SK-N-SH (cell line): ENCODE data around the gene SETX. TPM values are rescaled to one million over a fixed set of nuclear protein-coding genes. Genes with fewer than 3 reads are reported as not detected.

ENCODE experiments used
- CTCF ChIA-PET: fragments of 300-600, 350-600 bp; formaldehyde crosslinking; extraction: SDS; loops from one replicate; lab custom pipeline; 2021; lab: Yijun Ruan, JAX
- POLR2A ChIA-PET: fragments of 350-600 bp; sonication (Branson Sonifier 250); formaldehyde crosslinking; extraction: SDS; loops from one replicate; lab custom pipeline; 2020; ENCODE audit warnings: antibody characterized with exemption, inconsistent platforms; lab: Yijun Ruan, JAX
- DNase-seq: peaks from one replicate; pipeline ENCODE4 v3.0.0; 2012
- H2AFZ ChIP-seq: fragments of 200-600 bp; sonication (generic); 2 replicates; pipeline ENCODE4 v1.8.1; 2016; ENCODE audit warnings: antibody characterized with exemption, mild to moderate bottlenecking, low read depth
- H3F3A ChIP-seq: fragments of 200-600 bp; sonication (generic); replicated peaks from 2 replicates; pipeline ENCODE3; 2016; ENCODE audit warnings: antibody characterized with exemption, mild to moderate bottlenecking; ENCODE audit not compliant: insufficient read depth
- H3K27ac ChIP-seq, 2 experiments: fragments of 200-500 bp in 1 of 2; fragments of 200-600 bp in 1 of 2; sonication (Bioruptor generic) in 1 of 2; sonication (generic), shearing (Covaris generic) in 1 of 2; 2 replicates each; pipeline versions ENCODE4 v1.5.1 to v1.6.1; 2014 to 2016; ENCODE audit warnings: low read depth in 2 of 2, inconsistent platforms in 1 of 2, low read length in 1 of 2, mild to moderate bottlenecking in 1 of 2, mixed read lengths in 1 of 2
- H3K27me3 ChIP-seq: fragments of 200-600 bp; sonication (generic), shearing (Covaris generic); 2 replicates; pipeline ENCODE4 v1.6.1; 2016; ENCODE audit warnings: mixed run types; ENCODE audit not compliant: insufficient read depth
- H3K36me3 ChIP-seq, 2 experiments: fragments of 200-500 bp in 1 of 2; fragments of 200-600 bp in 1 of 2; sonication (Bioruptor generic) in 1 of 2; sonication (generic) in 1 of 2; replicated peaks in 1 of 2; 2 replicates each; pipeline versions ENCODE3 to v1.5.1; 2014 to 2016; ENCODE audit warnings: low read length in 1 of 2, mild to moderate bottlenecking in 1 of 2; ENCODE audit not compliant: insufficient read depth in 2 of 2, control insufficient read depth in 1 of 2
- H3K4me1 ChIP-seq, 2 experiments: fragments of 200-500 bp in 1 of 2; fragments of 200-600 bp in 1 of 2; sonication (Bioruptor generic) in 1 of 2; sonication (generic), shearing (Covaris generic) in 1 of 2; 2 replicates each; pipeline versions ENCODE4 v1.5.1 to v1.6.1; 2014 to 2016; ENCODE audit warnings: low read depth in 1 of 2, low read length in 1 of 2, mixed run types in 1 of 2; ENCODE audit not compliant: insufficient read depth in 2 of 2, control insufficient read depth in 1 of 2
- H3K4me2 ChIP-seq: fragments of 200-600 bp; sonication (generic), shearing (Covaris generic); 2 replicates; pipeline ENCODE4 v1.6.1; 2017; ENCODE audit warnings: mixed run types
- H3K4me3 ChIP-seq, 2 experiments: fragments of 200-500 bp in 1 of 2; fragments of 200-600 bp in 1 of 2; sonication (Bioruptor generic) in 1 of 2; sonication (generic), shearing (Covaris generic) in 1 of 2; 2 replicates each; pipeline versions ENCODE4 v1.5.1 to v1.8.1; 2014 to 2016; ENCODE audit warnings: low read depth in 2 of 2, inconsistent platforms in 1 of 2, low read length in 1 of 2, mild to moderate bottlenecking in 1 of 2, mixed read lengths in 1 of 2, moderate library complexity in 1 of 2
- H3K79me2 ChIP-seq: fragments of 200-600 bp; sonication (generic); 2 replicates; pipeline ENCODE4 v1.8.1; 2017; ENCODE audit warnings: mild to moderate bottlenecking; ENCODE audit not compliant: insufficient read depth
- H3K9ac ChIP-seq: fragments of 200-600 bp; sonication (generic); 2 replicates; pipeline ENCODE4 v1.6.1; 2017; ENCODE audit warnings: mixed run types
- H3K9me2 ChIP-seq: fragments of 200-600 bp; sonication (generic); 2 replicates; pipeline ENCODE4 v1.6.1; 2017; ENCODE audit warnings: mixed run types
- H3K9me3 ChIP-seq: fragments of 200-600 bp; sonication (generic); 2 replicates; pipeline ENCODE4 v1.6.1; 2017; ENCODE audit warnings: mixed run types, mild to moderate bottlenecking, moderate library complexity
- H4K20me1 ChIP-seq: fragments of 200-600 bp; sonication (generic); 2 replicates; pipeline ENCODE4 v1.6.1; 2017; ENCODE audit warnings: mild to moderate bottlenecking, mixed run types; ENCODE audit not compliant: insufficient read depth
- ELF1 ChIP-seq: IDR thresholded peaks from 2 replicates; pipeline ENCODE4 v1.4.0; 2012
- EP300 ChIP-seq, 2 experiments: IDR thresholded peaks; 2 replicates each; pipeline versions ENCODE4 v1.4.0 to v1.6.1; 2012; ENCODE audit warnings: borderline replicate concordance in 1 of 2, low read depth in 1 of 2, low read length in 1 of 2
- EZH2phosphoT487 ChIP-seq: fragments of 200-600 bp; sonication (generic); IDR thresholded peaks from 2 replicates; pipeline ENCODE4 v1.6.1; 2017; ENCODE audit warnings: low read depth, mixed run types, mild to moderate bottlenecking, antibody characterized with exemption, moderate library complexity, borderline replicate concordance
- FOSL2 ChIP-seq: IDR thresholded peaks from 2 replicates; pipeline ENCODE4 v1.4.0; 2012; ENCODE audit warnings: low read depth, mild to moderate bottlenecking, moderate library complexity, borderline replicate concordance
- FOXJ3 ChIP-seq: sonication (generic); formaldehyde crosslinking; IDR thresholded peaks from 2 replicates; pipeline ENCODE4 v1.5.1; 2020; ENCODE audit warnings: mild to moderate bottlenecking, missing genetic modification reagents
- GATA2 ChIP-seq: sonication (generic); formaldehyde crosslinking; IDR thresholded peaks from 2 replicates; pipeline ENCODE4 v1.5.0; 2020; ENCODE audit warnings: mild to moderate bottlenecking, missing genetic modification reagents
- IRF3 ChIP-seq: fragments of 150-350 bp; IDR thresholded peaks from 2 replicates; pipeline ENCODE4 v1.6.1; 2016; ENCODE audit warnings: mild to moderate bottlenecking, low read depth, low read length
- JUND ChIP-seq: IDR thresholded peaks from 2 replicates; pipeline ENCODE4 v1.4.0; 2012
- MAX ChIP-seq: IDR thresholded peaks from 2 replicates; pipeline ENCODE4 v1.4.0; 2012; ENCODE audit warnings: low read depth
- NFIC ChIP-seq: IDR thresholded peaks from 2 replicates; pipeline ENCODE4 v1.4.0; 2012; ENCODE audit warnings: borderline replicate concordance
- PBX3 ChIP-seq: IDR thresholded peaks from 2 replicates; pipeline ENCODE4; 2012
- POLR2AphosphoS5 ChIP-seq: IDR thresholded peaks from 2 replicates; pipeline ENCODE4 v1.6.1; 2012; ENCODE audit warnings: low read depth, low read length
- RAD21 ChIP-seq: IDR thresholded peaks from 2 replicates; pipeline ENCODE4 v1.6.1; 2012; ENCODE audit warnings: mild to moderate bottlenecking, low read length
- RCOR1 ChIP-seq: fragments of 150-350 bp; IDR thresholded peaks from 2 replicates; pipeline ENCODE4 v1.6.1; 2017; ENCODE audit warnings: antibody characterized with exemption, low read length
- REST ChIP-seq: IDR thresholded peaks from 2 replicates; pipeline ENCODE4 v1.6.1; 2012; ENCODE audit warnings: mild to moderate bottlenecking, low read depth, low read length, moderate library complexity
- SIN3A ChIP-seq: IDR thresholded peaks from 2 replicates; pipeline ENCODE4 v1.6.1; 2012; ENCODE audit warnings: low read depth, mild to moderate bottlenecking, low read length, moderate library complexity, borderline replicate concordance
- TCF12 ChIP-seq: IDR thresholded peaks from 2 replicates; pipeline ENCODE4 v1.4.0; 2012
- USF1 ChIP-seq: IDR thresholded peaks from 2 replicates; pipeline ENCODE4 v1.4.0; 2012; ENCODE audit warnings: low read depth, borderline replicate concordance
- USF2 ChIP-seq: fragments of 150-350 bp; IDR thresholded peaks from 2 replicates; pipeline ENCODE4 v1.6.1; 2017; ENCODE audit warnings: antibody characterized with exemption, low read length, low read depth, borderline replicate concordance
- YY1 ChIP-seq: IDR thresholded peaks from 2 replicates; pipeline ENCODE4 v1.4.0; 2012; ENCODE audit warnings: low read depth, mild to moderate bottlenecking
- WGBS: methylation state at CpG from one replicate; pipeline ENCODE4 v1.1.6; 2017; ENCODE audit warnings: low lambda C conversion rate; 5-methylcytosine and 5-hydroxymethylcytosine counted together
- polyA plus RNA-seq, 3 experiments: library from polyadenylated mRNA; depleted of rRNA; stranded (reverse); fragments of >200 nt; gene quantifications; 2 replicates each; pipeline ENCODE4 v1.2.3, GENCODE V29; 2012

Gene SETX
- polyA plus RNA-seq, 1 of the 3 experiments (the other 2 are of a cell fraction) = 12.3 TPM

- H3K9ac ChIP-seq = no peak overlapping the region
- peaks cover 5% of the 10 kb centered on the region; the same call in 1 of the 2 replicates for H4K20me1 ChIP-seq
- H3K9me3 ChIP-seq = no peaks in the 10 kb centered on the region
- WGBS = 79% methylated on average over 9 of the region's 10 CpGs
- no peak overlapping the region for H2AFZ ChIP-seq
- no peaks in the 10 kb centered on the region for H3K9me2 ChIP-seq
- CTCF ChIA-PET = interaction anchor here (0.7 to 2.5 kb wide), 5 partner anchors 20 to 454 kb away, joined by 4 to 12 read pairs (median 4); no protein-coding TSS in a partner anchor
- POLR2A ChIA-PET = interaction anchor here (0.7 kb wide), 1 partner anchor 18 kb away, joined by 3 read pairs; no protein-coding TSS in a partner anchor
- no peaks in the 10 kb centered on the region for H3K36me3 ChIP-seq
- no peak for TF ChIP-seq SIN3A
- TF ChIP-seq NFIC = no peak
- TF ChIP-seq POLR2AphosphoS5 = no peak
- no peak for TF ChIP-seq GATA2 (CRISPR knock-in tag)
- no peak for TF ChIP-seq RCOR1
- TF ChIP-seq PBX3 = no peak
- TF ChIP-seq JUND = no peak
- TF ChIP-seq USF2 = no peak
- TF ChIP-seq FOXJ3 = no peak
- TF ChIP-seq REST = no peak
- TF ChIP-seq MAX = no peak
- TF ChIP-seq EZH2phosphoT487 = no peak
- no peak for TF ChIP-seq YY1
- no peak for TF ChIP-seq EP300 (IDR thresholded peaks at IDR 0.05; ENCODE audit: borderline replicate concordance in 1 of 2, low read depth in 1 of 2, low read length in 1 of 2)
- TF ChIP-seq ELF1 = no peak
- TF ChIP-seq USF1 = no peak
- TF ChIP-seq IRF3 = no peak
- TF ChIP-seq RAD21 = no peak
- no peak for TF ChIP-seq TCF12
- no peak for TF ChIP-seq FOSL2
- H3F3A ChIP-seq = no peaks in the 10 kb centered on the region
- no peak for DNase-seq
- H3K4me3 ChIP-seq = no peak overlapping the region
- H3K27ac ChIP-seq = no peak overlapping the region
- peaks cover 6 to 25% of the 10 kb centered on the region in 2 experiments; a peak in 1 of 4 replicates for H3K4me1 ChIP-seq
- H3K27me3 ChIP-seq = no peaks in the 10 kb centered on the region
- no peak overlapping the region for H3K4me2 ChIP-seq
- no peaks in the 10 kb centered on the region for H3K79me2 ChIP-seq
These were observed 137.7 kb downstream of the SETX start for GRCh38 chr9:132216861-132217619.
